GM21786 (cell line): ENCODE results near the gene NRIP3.
"Not testable (repeated sequence)": the region's sequence is repeated elsewhere in the genome, so short reads cannot be mapped to it uniquely, and the experiment has no call there.

Source experiments
- ATAC-seq: cut with Tn5 transposase; IDR thresholded peaks from one replicate; pipeline ENCODE4 v1.9.1; 2021; ENCODE audit not compliant: unreplicated experiment

NRIP3 gene

GRCh38 chr11:8973121-8973520 lies 30.7 kb downstream of the NRIP3 start:
- no peak for ATAC-seq

- ATAC-seq: no peak
These were observed 31.9 kb downstream of the NRIP3 start for GRCh38 chr11:8971924-8972316.

GRCh38 chr11:8971196-8971923 lies 32.4 kb downstream of the NRIP3 start:
- no peak for ATAC-seq

GRCh38 chr11:8967184-8967583 lies 36.6 kb downstream of the NRIP3 start:
- no peak for ATAC-seq

DNA sequence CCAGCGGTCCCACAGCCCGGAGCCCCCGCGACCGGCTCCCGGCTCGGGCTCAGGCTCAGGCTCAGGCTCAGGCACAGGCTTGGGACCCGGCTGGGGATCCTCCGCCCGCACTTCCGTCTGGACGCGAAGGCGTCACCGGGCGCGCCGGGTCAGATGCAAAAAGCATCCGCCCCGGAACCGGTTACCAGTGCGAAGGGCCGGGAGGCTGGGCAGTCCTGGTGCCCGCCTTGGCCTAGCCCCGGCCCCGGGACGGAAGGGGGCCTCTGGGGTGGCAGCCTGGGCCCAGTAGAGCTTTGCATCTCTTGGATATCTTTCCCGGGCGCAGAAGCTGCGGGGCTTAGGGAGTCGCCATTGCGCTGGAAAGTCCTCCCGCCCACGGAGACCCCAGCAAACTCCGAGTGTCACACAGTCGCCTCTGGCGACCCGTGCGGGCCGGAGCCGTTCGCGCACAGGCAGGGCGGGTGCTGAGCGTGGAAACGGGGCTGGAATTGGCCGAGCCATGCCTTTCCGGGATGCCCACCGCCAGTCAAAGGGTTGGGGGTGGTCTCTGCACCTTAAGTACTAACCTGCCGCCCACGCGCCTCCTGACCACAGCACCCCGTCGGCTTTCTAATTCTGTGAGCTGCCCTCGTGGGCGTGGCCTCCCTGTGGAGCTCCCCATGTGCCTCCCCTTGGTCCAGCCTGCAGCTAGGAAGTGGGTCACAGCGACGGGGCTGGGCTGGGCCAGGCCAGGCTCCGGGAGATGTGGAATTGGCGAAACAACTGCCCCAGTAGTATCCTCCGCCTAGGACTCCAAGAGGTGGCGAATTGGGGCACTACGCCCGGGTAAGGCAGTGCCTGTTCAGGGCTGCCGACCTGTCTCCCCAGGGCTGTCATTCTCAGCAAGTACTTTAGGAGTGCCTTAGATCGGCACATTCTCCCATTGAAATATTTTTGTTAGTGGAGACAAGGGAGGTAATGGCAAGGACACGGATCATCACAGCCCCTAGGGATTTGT lies 39.2 kb downstream of the NRIP3 start, which contains the start of gene TMEM9B:
Gene TMEM9B (minus strand): TSS at position 119 of the 997 bp plus-strand sequence. CDS start 129 bp downstream, outside the sequence.
- ATAC-seq: peak; percentile 74

- peak; percentile 66 for ATAC-seq
These were observed 40.1 kb downstream of the NRIP3 start for GRCh38 chr11:8963569-8964323.

GRCh38 chr11:8962841-8963240 lies 41.0 kb downstream of the NRIP3 start:
- no peak for ATAC-seq

DNA sequence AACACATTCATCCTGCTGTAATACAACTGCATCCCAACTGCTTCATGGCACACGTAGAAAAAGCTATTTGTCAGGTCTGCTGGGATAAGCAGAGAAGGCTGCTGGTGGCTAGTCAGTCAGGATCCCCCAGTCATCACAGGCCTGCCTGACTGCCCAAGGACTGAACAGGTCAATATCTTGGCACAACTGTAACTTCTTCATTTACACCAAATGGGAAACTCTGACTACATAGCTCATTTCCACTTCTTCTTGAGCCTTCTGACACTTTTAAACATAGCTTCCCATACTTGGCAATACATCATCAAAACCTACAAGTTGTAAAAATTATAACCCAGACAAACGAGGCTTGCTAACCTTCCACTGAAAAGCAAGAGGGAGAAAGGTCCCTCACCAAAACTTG lies 42.4 kb downstream of the NRIP3 start:
- ATAC-seq: no peak

- ATAC-seq: no peak
These were observed 44.1 kb downstream of the NRIP3 start for GRCh38 chr11:8959546-8960166.

DNA sequence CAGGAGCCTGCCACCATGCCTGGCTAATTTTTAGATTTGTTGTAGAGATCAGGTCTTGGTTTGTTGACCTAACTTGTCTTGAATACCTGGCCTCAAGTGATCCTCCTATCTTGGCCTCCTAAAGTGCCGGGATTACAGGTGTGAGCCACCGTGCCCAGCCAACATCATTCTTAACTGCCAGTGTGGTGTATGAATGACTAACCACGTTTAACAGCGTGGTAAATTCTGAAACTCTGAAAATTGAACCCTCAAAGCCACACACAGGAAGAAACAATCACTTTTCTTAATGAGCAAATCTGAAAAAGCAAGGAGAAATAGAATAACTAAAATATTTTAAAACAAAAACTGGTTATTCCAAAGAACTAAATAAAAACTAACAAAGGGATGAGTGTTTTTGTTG lies 46.9 kb downstream of the NRIP3 start:
- ATAC-seq: no peak

GRCh38 chr11:8948886-8949285 lies 54.9 kb downstream of the NRIP3 start:
- no peak for ATAC-seq

GRCh38 chr11:8947230-8947943 lies 56.4 kb downstream of the NRIP3 start:
- no peak for ATAC-seq

DNA sequence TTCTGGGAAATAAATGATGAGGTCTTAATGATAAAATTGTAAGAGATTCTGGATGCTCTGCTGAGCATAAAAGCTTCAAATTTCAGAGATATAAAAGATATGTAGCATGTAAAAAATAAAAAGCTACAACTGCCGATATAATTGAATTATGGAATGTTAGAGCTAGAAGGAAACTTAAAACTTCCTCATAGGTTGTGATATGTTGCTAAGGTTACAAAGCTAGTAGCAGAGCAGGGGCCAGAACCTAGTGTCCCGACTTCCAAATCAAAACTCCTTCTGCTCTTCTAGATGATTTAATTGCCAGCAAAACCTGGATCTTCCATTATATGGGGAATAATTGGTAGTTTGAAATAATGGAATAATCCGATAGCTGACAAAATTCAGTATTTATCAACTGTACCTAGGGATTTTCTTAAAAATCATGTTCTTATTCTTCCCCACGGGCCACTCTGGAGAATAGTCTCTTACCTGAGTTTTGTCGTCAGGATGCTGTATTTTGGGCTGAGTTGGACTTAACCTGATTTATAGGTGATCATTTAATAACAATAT lies 61.2 kb downstream of the NRIP3 start, which contains the start of gene ASCL3:
Gene ASCL3 (minus strand): TSS at position 499 of the 549 bp plus-strand sequence. CDS start 4,855 bp downstream, outside the sequence.
- ATAC-seq: no peak

- no peak for ATAC-seq
These were observed 62.3 kb downstream of the NRIP3 start for GRCh38 chr11:8941341-8942103.

- no peak for ATAC-seq
These were observed 66.1 kb downstream of the NRIP3 start for GRCh38 chr11:8937659-8938058.

DNA sequence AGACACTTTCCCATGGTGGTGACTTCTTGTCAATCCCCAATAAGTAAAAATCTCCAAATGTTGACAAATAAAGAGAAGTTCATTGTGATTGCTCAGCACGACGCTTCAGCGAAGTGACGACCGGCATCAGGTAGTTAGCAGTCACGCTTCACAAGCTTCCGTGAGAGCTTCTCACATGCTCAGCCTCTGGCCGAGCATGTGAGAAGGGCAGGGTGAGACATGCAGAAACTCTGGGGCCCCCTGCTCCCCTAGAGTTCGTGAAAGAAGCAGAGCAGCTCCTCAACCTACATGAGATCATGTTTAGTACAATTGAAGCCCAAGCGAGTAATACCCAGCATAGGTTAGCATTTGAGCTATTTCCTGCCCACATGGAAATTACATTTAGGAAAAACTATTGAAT lies 66.6 kb downstream of the NRIP3 start:
- ATAC-seq: no peak

- not testable (repeated sequence) for ATAC-seq
These were observed 68.0 kb downstream of the NRIP3 start for GRCh38 chr11:8935789-8936188.

- ATAC-seq: no peak
These were observed 68.9 kb downstream of the NRIP3 start for GRCh38 chr11:8934742-8935488.
